ENCODE results near the gene B3GALT6.

GRCh38 chr1:1245817-1246576 lies 14.0 kb downstream of the B3GALT6 start:
- TF ChIP-seq, protein P1, sequence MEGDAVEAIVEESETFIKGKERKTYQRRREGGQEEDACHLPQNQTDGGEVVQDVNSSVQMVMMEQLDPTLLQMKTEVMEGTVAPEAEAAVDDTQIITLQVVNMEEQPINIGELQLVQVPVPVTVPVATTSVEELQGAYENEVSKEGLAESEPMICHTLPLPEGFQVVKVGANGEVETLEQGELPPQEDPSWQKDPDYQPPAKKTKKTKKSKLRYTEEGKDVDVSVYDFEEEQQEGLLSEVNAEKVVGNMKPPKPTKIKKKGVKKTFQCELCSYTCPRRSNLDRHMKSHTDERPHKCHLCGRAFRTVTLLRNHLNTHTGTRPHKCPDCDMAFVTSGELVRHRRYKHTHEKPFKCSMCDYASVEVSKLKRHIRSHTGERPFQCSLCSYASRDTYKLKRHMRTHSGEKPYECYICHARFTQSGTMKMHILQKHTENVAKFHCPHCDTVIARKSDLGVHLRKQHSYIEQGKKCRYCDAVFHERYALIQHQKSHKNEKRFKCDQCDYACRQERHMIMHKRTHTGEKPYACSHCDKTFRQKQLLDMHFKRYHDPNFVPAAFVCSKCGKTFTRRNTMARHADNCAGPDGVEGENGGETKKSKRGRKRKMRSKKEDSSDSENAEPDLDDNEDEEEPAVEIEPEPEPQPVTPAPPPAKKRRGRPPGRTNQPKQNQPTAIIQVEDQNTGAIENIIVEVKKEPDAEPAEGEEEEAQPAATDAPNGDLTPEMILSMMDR (IDR thresholded peaks at IDR 0.05; ENCODE audit: insufficient read depth, low read length), result no peak
- TF ChIP-seq POLR2AphosphoS5 (IDR thresholded peaks at IDR 0.05; ENCODE audit: low read depth), result no peak

Measured in HL-60 (cell line).